ENCODE measurements around the gene GAST.

Gene GAST

GRCh38 chr17:41722231-41722630 lies 10.1 kb downstream of the GAST start:
- DNase-seq (ENCODE audit: low read depth) = no peak
- no peak for TF ChIP-seq CTCF (conservative IDR thresholded peaks at IDR 0.05; ENCODE audit: low read depth, low read length)
- H3K4me3 ChIP-seq (ENCODE audit: low read depth, low read length) = no peak overlapping the region

- DNase-seq (ENCODE audit: low read depth) = no peak
- no peak overlapping the region for H3K4me3 ChIP-seq (ENCODE audit: low read depth, low read length)
- TF ChIP-seq CTCF (conservative IDR thresholded peaks at IDR 0.05; ENCODE audit: low read depth, low read length) = no peak
Observed at GRCh38 chr17:41723801-41724475, 11.8 kb downstream of the GAST start.

GRCh38 chr17:41724476-41725050 lies 12.4 kb downstream of the GAST start:
- no peak for TF ChIP-seq CTCF (conservative IDR thresholded peaks at IDR 0.05; ENCODE audit: low read depth, low read length)
- H3K4me3 ChIP-seq (ENCODE audit: low read depth, low read length) = no peak overlapping the region
- DNase-seq (ENCODE audit: low read depth) = no peak

DNA sequence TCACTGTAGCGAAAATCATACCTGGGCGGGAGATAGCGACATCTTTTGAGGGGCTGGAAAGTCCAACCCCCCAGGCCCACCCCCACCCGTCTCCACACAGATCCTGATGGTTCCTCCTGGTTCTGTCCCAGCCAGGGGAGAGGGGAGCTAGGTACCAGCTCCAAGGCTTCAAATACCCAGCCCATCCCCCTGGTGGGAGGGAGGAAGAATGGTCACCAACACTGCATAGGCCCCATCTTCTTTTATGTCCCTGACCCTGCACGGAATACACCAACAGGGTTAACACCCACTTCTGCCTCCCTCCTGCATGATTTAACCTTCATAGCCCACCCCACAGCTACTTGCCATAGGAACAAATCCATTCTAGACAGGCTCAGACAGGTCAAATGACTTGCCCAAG lies 13.0 kb downstream of the GAST start:
- no peak for TF ChIP-seq CTCF (conservative IDR thresholded peaks at IDR 0.05; ENCODE audit: low read depth, low read length)
- DNase-seq (ENCODE audit: low read depth) = no peak
- no peak overlapping the region for H3K4me3 ChIP-seq (ENCODE audit: low read depth, low read length)

DNA sequence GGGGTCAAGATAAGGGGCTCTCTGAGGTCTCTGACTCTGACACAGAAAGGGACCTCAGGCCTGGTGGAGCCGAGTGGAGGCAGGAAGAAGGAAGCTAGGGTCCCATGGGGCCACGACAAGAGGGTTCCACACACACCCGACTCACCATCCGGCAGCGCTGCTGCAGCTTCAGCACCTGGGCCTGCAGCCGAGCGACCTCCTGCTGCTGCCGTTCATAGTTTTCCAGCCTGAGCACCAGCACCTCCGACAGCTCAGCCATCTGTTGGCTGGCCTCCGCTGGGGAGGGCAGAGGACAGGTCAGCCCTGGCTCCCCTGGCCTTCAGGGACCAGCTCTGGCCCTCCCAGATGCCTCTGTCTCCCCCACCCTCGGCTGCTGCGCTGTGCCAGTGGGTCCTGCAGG lies 15.9 kb downstream of the GAST start:
- DNase-seq (ENCODE audit: low read depth) = no peak
- no peak for TF ChIP-seq CTCF (conservative IDR thresholded peaks at IDR 0.05; ENCODE audit: low read depth, low read length)
- no peak overlapping the region for H3K4me3 ChIP-seq (ENCODE audit: low read depth, low read length)

- no peak for TF ChIP-seq CTCF (conservative IDR thresholded peaks at IDR 0.05; ENCODE audit: low read depth, low read length)
- no peak overlapping the region for H3K4me3 ChIP-seq (ENCODE audit: low read depth, low read length)
- DNase-seq (ENCODE audit: low read depth) = no peak
Observed at GRCh38 chr17:41730479-41730878, 18.3 kb downstream of the GAST start.

DNA sequence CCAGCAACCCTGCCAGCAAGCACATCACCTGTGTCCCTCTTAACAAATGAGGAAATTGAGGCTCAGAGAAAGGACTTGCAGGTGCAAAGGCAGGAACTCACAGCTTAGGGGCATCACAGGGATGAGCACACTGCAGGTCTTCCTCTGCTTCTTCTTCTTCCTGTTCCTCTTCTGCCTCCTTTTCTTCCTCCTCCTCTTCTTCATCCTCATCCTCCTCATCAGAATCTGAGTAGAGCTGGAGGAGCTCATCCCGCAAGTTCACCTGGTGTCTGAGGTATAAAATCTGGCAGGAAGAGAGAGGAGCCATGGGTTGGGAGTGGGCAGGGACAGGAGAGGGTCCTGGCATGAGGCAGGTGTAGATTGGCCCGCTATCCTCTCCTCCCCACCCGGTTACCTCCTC lies 19.7 kb downstream of the GAST start:
- DNase-seq (ENCODE audit: low read depth) = no peak
- no peak for TF ChIP-seq CTCF (conservative IDR thresholded peaks at IDR 0.05; ENCODE audit: low read depth, low read length)
- H3K4me3 ChIP-seq (ENCODE audit: low read depth, low read length) = no peak overlapping the region
